Raji (cell line): ENCODE measurements around the gene C16orf96.

ENCODE experiments used
- POLR2A ChIP-seq: IDR thresholded peaks from 2 replicates; pipeline ENCODE4 v1.6.1; 2011; ENCODE audit warnings: low read depth, low read length, control low read depth; ENCODE audit not compliant: insufficient read depth

Gene C16orf96

DNA sequence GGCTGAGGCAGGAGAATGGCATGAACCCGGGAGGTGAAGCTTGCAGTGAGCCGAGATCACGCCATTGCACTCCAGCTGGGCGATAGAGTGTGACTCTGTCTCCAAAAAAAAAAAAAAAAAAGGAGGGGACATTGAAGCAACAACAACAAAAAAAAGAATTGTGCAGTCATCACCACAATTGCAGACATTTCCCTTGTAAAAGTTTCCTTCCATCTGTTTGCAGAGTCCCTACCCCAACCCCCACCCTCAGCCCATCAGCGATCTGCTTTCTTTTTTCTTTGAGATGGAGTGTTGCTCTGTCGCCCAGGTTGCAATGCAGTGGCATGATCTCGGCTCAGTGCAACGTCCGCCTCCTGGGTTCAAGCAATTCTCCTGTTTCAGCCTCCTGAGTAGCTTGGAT, 72.1 kb downstream of the C16orf96 start:
- TF ChIP-seq POLR2A, result no peak

DNA sequence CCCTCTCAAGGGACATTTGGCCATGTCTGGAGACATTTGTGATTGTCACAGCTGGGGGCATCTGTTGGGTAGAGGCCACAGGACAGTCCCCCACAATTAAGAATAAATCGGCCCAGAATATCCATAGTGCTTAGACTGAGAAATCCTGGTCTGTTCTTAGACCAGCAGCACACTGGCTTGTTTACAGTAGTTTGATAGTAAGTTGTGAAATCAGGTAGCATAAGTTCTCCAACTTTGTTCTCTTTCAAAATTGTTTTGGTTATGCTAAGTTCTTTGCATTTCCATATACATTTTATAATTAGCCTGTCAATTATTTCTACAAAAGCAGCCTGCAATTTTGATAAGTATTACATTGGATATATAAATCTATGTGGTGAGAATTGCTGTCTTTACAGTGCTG, 75.3 kb downstream of the C16orf96 start:
- no peak for TF ChIP-seq POLR2A

DNA sequence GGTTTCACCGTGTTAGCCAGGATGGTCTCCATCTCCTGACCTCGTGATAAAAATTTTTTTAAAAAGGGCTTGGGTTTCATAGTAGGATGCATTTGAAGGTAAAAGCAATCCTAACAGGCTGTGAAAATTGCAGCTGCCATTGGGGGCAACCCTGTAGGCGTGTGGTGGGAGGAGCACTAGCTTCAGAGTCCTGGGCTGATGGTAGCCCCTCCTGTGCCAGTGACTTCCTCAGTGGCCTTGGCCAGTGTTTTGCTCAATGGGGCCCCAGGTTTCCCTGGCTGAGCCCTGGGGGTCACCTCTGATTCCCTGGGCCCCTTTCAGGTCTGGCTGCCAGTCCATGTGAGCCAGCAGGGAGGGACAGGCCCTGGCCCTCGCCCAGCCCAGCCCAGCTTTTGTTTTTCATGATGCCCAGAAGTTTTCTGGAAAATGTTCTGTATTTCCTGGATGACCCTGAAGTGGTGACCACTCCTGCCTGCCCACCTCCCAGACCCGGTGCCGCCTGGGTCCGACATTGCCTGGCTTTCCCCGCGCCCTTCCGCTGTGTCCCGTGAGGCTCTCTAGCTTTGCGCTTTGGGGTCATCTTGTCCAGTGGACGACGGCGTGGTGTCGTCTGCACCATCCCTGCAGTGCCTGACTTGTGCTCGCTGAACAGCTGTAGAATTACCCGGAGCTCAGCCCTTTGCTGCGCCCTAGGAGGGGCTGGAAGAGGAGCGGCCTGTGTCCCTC, 77.9 kb downstream of the C16orf96 start:
- TF ChIP-seq POLR2A, result no peak

DNA sequence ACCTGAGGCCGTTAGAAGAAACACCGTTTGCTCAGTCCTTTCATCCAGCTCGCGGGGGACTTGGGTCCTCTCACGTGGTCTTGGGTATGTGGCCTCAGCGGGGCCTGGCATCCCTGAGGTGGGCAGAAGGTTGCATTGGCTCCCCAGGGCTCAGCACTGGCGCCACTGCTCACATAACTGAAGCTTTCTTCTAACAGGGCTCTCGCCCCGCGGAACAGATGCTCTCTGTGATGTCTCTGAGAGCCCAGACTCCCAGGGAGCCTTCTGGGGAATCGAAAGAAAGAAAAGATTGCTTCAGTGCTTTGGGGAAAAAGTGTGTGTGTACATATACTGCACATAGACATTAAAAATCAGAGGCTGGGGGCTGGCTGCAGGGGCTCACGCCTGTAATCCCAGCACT, 78.6 kb downstream of the C16orf96 start:
- TF ChIP-seq POLR2A, result no peak

DNA sequence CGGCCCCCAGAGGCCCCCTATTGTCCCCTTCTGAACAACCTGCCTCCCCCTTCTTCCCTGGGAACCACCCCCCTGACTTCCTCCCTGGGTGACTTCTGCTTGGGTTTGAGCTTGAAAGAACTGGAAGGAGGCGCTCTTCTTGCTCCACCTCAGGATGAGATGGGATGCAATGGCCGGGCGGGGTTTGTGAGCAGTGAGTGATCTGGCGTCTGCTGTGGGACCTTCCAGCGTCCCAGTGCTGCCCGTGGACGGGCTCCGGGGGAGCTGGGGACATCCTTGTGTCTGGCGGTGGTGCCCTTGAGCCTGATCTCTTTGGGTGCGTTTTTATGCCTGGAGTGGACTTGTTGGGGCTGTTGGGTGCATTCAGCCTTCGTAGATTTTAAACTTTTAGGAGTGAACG, 80.1 kb downstream of the C16orf96 start:
- no peak for TF ChIP-seq POLR2A

DNA sequence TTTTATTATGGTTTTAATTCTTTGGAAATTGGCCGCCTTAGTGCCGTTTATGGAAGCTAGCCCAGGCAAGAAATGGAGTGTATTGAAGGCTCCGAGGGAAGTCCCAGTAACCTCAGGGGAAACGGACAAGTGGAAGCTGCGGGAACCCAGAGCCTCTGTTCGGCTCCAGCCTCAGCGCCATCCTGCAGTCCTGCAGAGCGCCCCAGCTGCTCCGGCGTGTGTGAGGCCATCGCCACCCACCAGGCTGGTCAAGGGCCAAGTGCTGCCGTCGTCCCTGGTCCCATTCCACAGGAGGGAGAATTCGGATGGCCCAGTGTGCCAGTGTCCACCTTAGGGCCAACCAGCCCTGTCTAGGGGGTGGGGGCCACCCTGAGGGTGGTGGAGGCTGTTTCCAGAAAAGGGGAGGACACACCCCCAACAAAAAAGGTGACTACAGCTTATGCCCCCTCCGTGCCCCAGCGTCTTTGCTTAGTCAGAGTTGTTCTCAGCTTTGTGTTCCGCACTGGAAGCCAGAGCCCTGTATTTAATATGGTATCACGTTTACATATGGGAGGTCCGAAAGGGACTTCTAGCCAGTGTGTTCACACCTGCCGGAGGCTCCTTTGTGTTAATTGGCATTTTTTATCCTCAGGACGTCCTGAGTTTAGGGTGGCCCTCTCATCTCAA, 81.5 kb downstream of the C16orf96 start:
- no peak for TF ChIP-seq POLR2A

DNA sequence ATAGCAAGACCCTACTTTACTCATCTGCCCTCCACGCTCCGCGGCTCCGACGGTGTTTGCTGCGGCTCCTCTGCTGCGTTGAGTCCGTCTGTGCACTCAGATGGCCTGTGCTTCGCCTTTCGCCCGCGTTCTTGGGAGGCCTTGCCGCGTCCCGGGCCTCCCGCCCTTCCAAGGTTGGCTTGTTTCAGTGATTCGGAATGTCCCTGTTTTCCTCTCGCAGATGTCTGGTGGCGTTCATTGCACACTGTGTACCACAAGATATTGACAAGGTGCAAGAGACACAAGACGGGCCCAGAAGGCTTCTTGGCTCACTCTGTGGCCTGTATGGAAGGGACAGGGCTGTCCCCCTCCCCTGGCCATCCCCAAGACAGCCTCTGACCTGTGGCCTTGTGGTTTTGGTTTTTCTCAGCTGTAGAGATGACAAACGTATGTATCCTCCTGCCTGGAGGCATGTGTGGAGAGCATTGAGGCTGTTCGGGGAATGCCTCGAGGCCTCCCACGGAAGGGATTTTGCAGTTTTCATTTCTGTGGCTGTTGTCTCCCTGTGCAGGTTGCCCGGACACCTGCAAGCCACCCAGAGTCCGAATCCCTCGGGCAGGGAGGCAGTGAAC, 83.9 kb downstream of the C16orf96 start:
- no peak for TF ChIP-seq POLR2A

DNA sequence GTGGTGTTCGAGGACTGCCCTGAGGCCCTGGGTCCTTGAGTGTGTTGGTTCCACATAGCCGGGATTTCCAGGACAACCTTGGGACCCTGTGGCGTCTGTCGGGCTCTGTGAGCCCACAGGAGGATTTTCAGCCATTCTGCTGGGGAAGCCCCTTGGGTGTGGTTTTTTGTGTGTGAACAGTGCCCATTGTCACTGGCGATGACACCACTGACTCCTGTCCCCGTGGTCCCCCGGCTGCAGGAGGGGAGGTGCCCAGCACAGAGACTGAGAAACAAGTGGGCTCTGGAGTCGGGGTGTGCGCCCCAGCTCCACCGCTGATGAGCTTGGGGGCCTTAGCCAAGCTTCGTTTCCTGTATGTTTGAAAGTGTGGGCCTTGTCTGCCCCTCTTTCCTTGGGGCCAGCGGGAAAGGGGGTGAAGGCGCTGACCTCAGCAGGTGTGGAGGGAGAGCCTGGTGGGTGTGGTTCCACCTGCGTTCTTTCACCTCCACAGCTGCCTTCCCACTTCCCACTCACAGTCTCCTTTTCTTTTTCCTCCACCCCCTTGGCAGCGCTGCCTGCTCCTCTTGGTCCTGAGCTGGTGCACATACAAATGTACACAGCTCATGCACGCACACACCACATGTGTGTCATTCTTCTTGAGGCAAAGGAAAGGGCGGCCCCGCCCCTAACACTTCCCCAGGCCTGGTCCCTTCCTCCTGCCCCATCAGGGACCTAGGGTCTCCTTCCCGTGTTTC, 84.6 kb downstream of the C16orf96 start:
- TF ChIP-seq POLR2A, result no peak

DNA sequence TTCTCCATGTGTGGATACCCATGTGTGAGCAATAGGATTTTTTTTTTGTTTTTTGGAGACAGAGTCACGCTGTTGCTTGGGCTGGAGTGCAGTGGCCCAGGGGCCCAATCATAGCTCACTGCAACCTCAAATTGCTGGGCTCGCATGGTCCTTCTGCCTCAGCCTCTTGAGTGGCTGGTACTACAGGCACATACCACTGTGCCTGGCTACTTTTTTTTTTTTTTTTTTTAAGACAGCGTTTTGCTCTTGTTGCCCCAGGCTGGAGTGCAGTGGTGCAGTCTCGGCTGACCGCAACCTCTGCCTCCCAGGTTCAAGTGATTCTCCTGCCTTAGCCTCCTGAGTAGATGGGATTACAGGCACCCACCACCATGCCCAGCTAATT, 85.2 kb downstream of the C16orf96 start:
- no peak for TF ChIP-seq POLR2A

DNA sequence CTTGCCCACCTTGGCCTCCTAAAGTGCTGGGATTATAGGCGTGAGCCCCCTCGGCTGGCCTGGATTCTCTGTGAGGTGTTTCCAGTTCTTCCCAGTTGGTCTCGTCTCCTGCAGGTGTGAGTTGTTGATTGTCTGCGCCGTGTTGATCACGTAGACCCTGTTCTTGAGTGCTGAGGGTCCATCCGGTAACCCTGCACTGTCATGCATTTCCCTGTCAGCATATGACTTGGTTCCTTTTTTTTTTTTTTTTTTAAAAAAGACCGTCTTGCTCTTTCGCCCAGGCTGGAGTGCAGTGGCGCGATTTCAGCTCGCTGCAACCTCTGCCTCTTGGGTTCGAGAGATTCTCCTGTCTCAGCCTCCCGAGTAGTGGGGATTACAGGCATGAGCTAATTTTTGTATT, 85.8 kb downstream of the C16orf96 start:
- no peak for TF ChIP-seq POLR2A

DNA sequence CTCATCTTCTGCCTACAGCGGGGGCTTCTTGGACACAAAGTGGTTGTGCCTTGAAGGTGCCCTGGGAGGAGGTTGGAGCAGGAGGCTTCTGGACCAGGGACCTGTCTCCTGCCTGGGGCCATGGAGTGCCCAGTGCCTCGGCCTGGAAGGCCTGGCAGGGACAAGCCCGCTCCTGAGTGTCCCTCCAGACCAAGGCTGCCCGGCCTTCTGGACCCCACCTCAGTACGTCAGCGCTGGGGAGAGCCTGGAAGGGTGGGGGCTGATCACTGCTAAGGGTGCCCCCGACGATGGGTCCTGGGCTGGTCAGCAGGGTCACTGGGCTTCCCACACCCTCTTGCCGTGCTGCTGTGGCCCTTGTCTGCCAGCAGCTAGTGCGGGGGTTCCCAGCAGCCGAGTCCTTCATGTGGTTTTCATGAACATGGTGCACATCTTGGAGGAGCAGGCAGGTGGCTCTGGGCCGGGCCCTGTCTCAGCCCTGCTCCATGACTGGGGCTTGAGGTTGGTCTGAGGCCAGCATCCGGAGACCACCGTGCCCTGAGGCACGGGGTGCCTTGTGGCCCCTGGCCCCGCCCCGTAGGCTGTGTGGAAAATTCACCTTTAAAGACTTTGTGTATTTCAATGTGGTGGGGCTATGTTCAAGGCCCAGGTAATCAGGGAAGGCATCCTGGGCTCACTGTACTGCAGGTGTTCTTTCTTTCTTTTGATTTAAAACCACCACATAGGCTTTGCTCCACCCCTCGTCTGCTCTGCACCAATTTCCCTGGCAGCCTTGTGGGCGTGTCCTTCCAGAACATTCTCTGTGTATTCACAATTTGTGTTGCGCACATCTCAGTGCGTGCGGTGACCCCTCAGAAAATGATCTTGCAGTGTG, 90.9 kb downstream of the C16orf96 start:
- TF ChIP-seq POLR2A, result no peak

DNA sequence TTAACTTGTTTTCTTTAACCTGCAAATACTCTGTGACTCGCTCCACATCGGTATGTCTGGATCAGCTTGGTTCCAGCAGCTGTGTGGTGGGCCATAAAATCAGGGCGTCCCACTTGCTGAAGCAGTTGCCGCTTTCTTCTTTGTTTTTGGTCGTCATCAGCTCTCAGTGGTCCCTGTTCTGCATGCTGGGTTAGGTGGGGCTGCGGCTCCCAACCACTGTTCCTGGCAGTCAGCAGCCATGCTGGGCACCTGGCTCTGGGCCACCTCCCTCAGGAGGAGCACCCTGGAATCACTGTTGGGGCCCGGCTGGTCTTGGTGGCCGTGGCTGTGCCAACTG, 91.5 kb downstream of the C16orf96 start:
- no peak for TF ChIP-seq POLR2A

DNA sequence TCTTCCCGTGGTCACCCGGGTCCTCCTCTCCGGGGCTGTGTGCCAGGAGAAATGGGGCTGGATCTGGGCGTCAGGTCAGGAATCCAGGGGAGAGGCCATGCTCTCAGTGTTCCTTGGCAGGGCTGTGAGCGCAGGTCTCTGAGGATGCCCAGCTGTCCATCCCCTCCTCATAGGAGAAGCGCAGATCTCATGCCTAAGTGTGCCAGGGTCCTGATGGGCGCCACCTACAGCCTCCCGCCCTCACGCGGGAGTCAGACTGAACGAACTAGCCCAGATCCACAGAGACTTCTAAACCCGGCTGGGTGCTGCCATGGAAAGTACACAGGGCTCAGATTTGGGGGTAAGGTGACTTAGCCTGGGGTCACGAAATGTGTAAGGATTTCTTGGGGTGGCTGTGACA, 92.8 kb downstream of the C16orf96 start:
- TF ChIP-seq POLR2A, result no peak

DNA sequence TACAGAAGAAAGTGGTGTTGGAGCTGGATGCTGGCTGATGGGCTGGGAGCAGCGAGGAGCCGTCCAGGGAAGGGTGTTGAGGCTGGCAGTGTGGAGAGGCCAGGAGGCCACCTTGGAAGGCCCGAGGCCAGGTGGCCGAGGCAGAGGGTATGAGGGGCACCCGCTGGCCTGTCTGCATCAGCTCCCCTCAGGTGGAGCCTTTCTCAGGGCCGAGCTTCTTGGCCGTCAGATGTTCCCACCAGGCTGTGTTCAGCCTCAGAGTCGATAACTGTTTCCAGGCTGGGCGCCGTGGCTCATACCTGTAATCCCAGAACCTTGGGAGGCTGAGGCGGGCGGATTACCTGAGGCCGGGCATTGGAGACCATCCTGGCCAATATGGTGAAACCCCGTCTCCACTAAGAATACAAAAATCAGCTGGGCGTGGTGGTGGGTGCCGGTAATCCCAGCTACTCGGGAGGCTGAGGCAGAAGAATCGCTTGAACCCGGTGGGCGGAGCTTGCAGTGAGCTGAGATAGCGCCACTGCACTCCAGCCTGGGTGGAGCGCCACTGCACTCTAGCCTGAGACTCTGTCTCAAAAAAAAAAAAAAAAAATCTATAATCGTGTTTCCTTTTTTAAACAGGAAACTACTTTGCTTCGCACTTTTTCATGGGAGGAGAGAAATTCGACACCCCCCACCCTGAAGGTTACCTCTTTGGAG, 93.8 kb downstream of the C16orf96 start:
- no peak for TF ChIP-seq POLR2A
